ENCODE data around the gene MFSD8. TPM values are rescaled to one million over a fixed set of nuclear protein-coding genes. Genes with fewer than 3 reads are reported as not detected.

MFSD8 gene
- total RNA-seq, 6 experiments from 2014 or later, result 9.4 to 17.1 (median 13.3) TPM

DNA sequence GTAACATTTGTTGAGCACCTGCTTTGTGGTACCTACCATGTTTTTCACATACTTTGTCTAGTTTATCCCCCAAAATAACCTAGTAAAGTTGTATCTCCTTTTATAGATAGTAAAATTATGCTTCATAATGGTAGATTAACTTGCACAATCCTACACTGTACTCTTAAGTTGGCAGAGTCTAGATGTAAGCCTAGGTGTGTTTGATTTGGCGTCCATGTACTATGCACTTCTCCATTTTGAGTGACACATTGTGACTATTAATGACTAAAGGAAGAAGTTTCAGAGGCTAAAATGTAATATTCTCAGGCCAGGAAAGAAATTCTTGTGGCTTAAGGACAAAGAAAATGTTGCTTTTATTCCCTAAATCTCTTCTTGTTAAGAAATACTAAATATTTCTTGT, 68.9 kb downstream of the MFSD8 start:
- WGBS (ENCODE audit: insufficient coverage, low coverage, low lambda C conversion rate, missing lambda C conversion rate), result 93% methylated on average over 1 of the region's 1 CpG
- no peaks in the 10 kb centered on the region for H3K36me3 ChIP-seq
- ATAC-seq (no peak), DNase-seq (no peak)
- H3K4me3 ChIP-seq, result no peak overlapping the region
- H3K9me3 ChIP-seq, result no peaks in the 10 kb centered on the region
- H3K4me1 ChIP-seq, result no peaks in the 10 kb centered on the region
- intact Hi-C loops (cut with DNase I), result no loop called here
- TF ChIP-seq, protein P1, sequence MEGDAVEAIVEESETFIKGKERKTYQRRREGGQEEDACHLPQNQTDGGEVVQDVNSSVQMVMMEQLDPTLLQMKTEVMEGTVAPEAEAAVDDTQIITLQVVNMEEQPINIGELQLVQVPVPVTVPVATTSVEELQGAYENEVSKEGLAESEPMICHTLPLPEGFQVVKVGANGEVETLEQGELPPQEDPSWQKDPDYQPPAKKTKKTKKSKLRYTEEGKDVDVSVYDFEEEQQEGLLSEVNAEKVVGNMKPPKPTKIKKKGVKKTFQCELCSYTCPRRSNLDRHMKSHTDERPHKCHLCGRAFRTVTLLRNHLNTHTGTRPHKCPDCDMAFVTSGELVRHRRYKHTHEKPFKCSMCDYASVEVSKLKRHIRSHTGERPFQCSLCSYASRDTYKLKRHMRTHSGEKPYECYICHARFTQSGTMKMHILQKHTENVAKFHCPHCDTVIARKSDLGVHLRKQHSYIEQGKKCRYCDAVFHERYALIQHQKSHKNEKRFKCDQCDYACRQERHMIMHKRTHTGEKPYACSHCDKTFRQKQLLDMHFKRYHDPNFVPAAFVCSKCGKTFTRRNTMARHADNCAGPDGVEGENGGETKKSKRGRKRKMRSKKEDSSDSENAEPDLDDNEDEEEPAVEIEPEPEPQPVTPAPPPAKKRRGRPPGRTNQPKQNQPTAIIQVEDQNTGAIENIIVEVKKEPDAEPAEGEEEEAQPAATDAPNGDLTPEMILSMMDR (IDR thresholded peaks at IDR 0.05), result no peak
- TF ChIP-seq POLR2A (IDR thresholded peaks at IDR 0.05), result no peak
- H3K27ac ChIP-seq, result no peak overlapping the region
- H3K27me3 ChIP-seq, result no peaks in the 10 kb centered on the region

DNA sequence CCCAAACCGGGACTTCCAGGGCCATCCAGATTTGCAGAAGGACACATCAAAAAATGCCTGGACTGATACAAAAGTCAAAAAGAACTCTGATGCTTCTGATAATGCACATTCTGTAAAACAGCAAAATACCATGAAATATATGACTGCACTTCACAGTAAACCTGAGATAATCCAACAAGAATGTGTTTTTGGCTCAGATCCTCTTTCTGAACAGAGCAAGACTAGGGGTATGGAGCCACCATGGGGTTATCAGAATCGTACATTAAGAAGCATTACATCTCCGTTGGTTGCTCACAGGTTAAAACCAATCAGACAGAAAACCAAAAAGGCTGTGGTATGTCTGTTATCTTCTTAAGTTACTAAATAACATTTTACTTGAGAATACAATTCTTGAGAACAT, 75.1 kb downstream of the MFSD8 start:
- WGBS (ENCODE audit: insufficient coverage, low coverage, low lambda C conversion rate, missing lambda C conversion rate), result 76% methylated on average over 3 of the region's 3 CpGs
- intact Hi-C loops (cut with DNase I), result no loop called here
- Histone ChIP-seq H3K27ac (no peak overlapping the region), H3K27me3 (no peaks in the 10 kb centered on the region), H3K9me3 (no peaks in the 10 kb centered on the region), H3K4me1 (no peaks in the 10 kb centered on the region), H3K4me3 (no peak overlapping the region), H3K36me3 (no peaks in the 10 kb centered on the region)
- TF ChIP-seq POLR2A (IDR thresholded peaks at IDR 0.05), result no peak
- TF ChIP-seq, protein P1 (IDR thresholded peaks at IDR 0.05), result no peak
- DNase-seq (no peak), ATAC-seq (no peak)

DNA sequence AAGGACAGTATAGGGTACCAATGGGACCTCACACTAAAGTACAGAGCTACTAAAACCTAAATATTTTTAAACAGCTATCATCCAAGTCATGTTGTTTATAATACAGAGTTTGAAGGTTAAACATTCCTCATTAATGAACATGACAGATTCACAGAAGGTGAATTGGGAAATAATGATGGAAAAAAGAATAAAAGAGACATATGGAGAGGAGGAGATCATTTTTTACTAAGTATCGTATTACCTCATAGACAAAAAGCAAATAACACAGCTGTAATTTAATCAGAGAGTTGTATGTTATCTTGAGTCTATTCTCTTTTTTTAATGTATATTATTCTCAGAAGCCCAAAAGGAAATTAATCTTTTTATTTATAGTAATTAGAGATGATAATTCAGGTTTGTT, 76.4 kb downstream of the MFSD8 start:
- Histone ChIP-seq H3K36me3 (no peaks in the 10 kb centered on the region), H3K4me1 (no peaks in the 10 kb centered on the region), H3K27me3 (no peaks in the 10 kb centered on the region), H3K27ac (no peak overlapping the region), H3K9me3 (no peaks in the 10 kb centered on the region), H3K4me3 (no peak overlapping the region)
- 100% methylated on average over 1 of the region's 1 CpG for WGBS (ENCODE audit: insufficient coverage, low coverage, low lambda C conversion rate, missing lambda C conversion rate)
- ATAC-seq (no peak), DNase-seq (no peak)
- TF ChIP-seq POLR2A (IDR thresholded peaks at IDR 0.05), result no peak
- TF ChIP-seq, protein P1 (IDR thresholded peaks at IDR 0.05), result no peak
- intact Hi-C loops (cut with DNase I), result no loop called here

DNA sequence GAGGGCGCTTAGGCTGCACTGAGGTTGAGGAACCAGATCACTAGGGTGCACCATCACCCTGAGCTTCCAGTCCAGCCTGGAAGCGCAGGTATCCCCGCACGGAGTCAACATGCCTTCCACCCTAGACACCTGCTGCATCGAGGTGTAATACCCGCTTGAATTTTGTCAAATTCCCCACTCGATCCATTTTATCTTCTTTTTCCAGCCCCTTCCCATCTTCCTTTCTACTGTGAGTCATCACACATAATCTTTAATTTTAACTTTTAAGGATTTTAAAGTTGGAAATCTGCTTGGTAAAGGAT, 83.5 kb downstream of the MFSD8 start:
- H3K4me3 ChIP-seq, result peak overlapping the region; percentile 69 to 82 (median 69)
- 1% methylated on average over 6 of the region's 7 CpGs for WGBS (ENCODE audit: insufficient coverage, low coverage, low lambda C conversion rate, missing lambda C conversion rate)
- peak in 1 of 3 donors; percentile 46 for DNase-seq
- H3K4me1 ChIP-seq, result peaks cover 0 to 5% (median 0%) of the 10 kb centered on the region in 4 donors
- H3K27ac ChIP-seq, result no peak overlapping the region
- no peaks in the 10 kb centered on the region for H3K36me3 ChIP-seq
- intact Hi-C loops (cut with DNase I), result no loop called here
- H3K27me3 ChIP-seq, result no peaks in the 10 kb centered on the region
- H3K9me3 ChIP-seq, result no peaks in the 10 kb centered on the region
- peak; percentile 67 to 78 (median 72) for ATAC-seq
- TF ChIP-seq, protein P1 (IDR thresholded peaks at IDR 0.05), result peak in 2 of 4 donors; percentile 6 to 16
- TF ChIP-seq POLR2A (IDR thresholded peaks at IDR 0.05), result no peak

Measured in right lobe of liver (tissue), 6 donors.